Measurements from ENCODE around the gene RBM20.

DNA sequence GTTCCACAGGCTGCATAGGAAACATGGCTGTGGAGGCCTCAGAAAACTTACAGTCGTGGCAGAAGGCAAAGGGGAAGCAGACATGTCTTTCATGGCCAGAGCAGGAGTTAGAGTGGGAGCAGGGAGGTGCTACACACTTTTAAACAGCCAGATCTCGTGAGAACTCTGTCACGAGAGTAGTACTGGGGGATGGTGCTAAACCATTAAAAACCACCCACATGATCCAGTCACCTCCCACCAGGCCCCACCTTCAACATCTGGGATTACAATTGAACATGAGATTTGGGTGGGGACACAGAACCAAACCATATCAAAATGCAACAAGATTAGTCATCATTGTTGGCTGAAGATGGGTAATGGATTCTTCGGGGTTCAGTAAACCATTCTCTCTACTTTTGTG, 162.2 kb downstream of the RBM20 start:
- TF ChIP-seq CTCF (IDR thresholded peaks at IDR 0.05; ENCODE audit: poor library complexity) (no peak), EZH2phosphoT487 (IDR thresholded peaks at IDR 0.05; ENCODE audit: low read depth, severe bottlenecking, unreplicated experiment) (no peak), EZH2 (IDR thresholded peaks at IDR 0.05; ENCODE audit: borderline replicate concordance) (no peak)

All from hepatocyte (in vitro differentiated cells).